Vagina (tissue), 2 donors: ENCODE data around the gene SLC6A6. TPM values are rescaled to one million over a fixed set of nuclear protein-coding genes. Genes with fewer than 3 reads are reported as not detected.

Experiments used
- DNase-seq, 2 donors: peaks; one replicate each; pipeline ENCODE4 v3.0.0-alpha.2; 2017; ENCODE audit errors: extremely low spot score in 2 of 2
- H3K27ac ChIP-seq: fragments of 200-600 bp; sonication (generic); one replicate; pipeline ENCODE4 v1.5.1; 2019
- H3K27me3 ChIP-seq: fragments of 200-600 bp; sonication (generic); one replicate; pipeline ENCODE4 v1.5.1; 2019
- H3K36me3 ChIP-seq, 2 donors: fragments of 200-600 bp; sonication (generic); one replicate each; pipeline ENCODE4 v1.5.1; 2017 to 2019
- H3K4me1 ChIP-seq: fragments of 200-600 bp; sonication (generic); one replicate; pipeline ENCODE4 v1.5.1; 2019
- H3K4me3 ChIP-seq, 2 donors: fragments of 200-600 bp; sonication (generic); 1 replicate in 1 of 2; 2 replicates in 1 of 2; pipeline ENCODE4 v1.5.1; 2016 to 2019
- H3K9me3 ChIP-seq: fragments of 200-600 bp; sonication (generic); one replicate; pipeline ENCODE4 v1.5.1; 2019
- CTCF ChIP-seq, 3 experiments: fragments of 450-650 bp in 2 of 3; fragments of 200-600 bp in 1 of 3; sonication (generic) in 1 of 3; IDR thresholded peaks; one replicate each; pipeline ENCODE4 v1.5.1; 2017 to 2019; ENCODE audit warnings: antibody characterized with exemption in 3 of 3, mild to moderate bottlenecking in 2 of 3, moderate library complexity in 2 of 3
- POLR2A ChIP-seq, 2 donors: fragments of 450-650 bp; IDR thresholded peaks; one replicate each; pipeline ENCODE4 v1.6.1; 2017; ENCODE audit warnings: antibody characterized with exemption in 2 of 2, mild to moderate bottlenecking in 2 of 2, moderate library complexity in 2 of 2
- POLR2AphosphoS5 ChIP-seq, 2 donors: sonication (generic); formaldehyde crosslinking; IDR thresholded peaks; one replicate each; pipeline ENCODE4 v1.9.0; 2017; ENCODE audit warnings: antibody characterized with exemption in 2 of 2, mild to moderate bottlenecking in 2 of 2, low read depth in 1 of 2; ENCODE audit not compliant: insufficient read depth in 1 of 2
- intact Hi-C: fragments of 100-400 bp; cut with DNase I; formaldehyde crosslinking; loops from one replicate; pipeline ENCODE4 v1.15.1; 2023
- total RNA-seq: library from RNA; depleted of rRNA; stranded (reverse); fragments of >200 nt; gene quantifications from one replicate; pipeline ENCODE4 v1.2.3, GENCODE V29; 2016

SLC6A6 gene
- total RNA-seq, 1 donor from 2014 or later, result 30.7 TPM

- no peaks in the 10 kb centered on the region for H3K27me3 ChIP-seq
- DNase-seq, result no peak
- no peak for TF ChIP-seq CTCF (IDR thresholded peaks at IDR 0.05)
- TF ChIP-seq POLR2AphosphoS5 (IDR thresholded peaks at IDR 0.05; ENCODE audit: insufficient read depth in 1 of 2, low read depth in 1 of 2), result no peak
- TF ChIP-seq POLR2A (IDR thresholded peaks at IDR 0.05), result no peak
- H3K4me3 ChIP-seq, result no peak overlapping the region
- intact Hi-C loops, result no loop called here
- no peaks in the 10 kb centered on the region for H3K36me3 ChIP-seq
- H3K4me1 ChIP-seq, result peaks cover 8% of the 10 kb centered on the region
- peaks cover 6% of the 10 kb centered on the region for H3K9me3 ChIP-seq
- no peak overlapping the region for H3K27ac ChIP-seq
Observed at GRCh38 chr3:14505803-14506500, 103.5 kb downstream of the SLC6A6 start.

- TF ChIP-seq POLR2A (IDR thresholded peaks at IDR 0.05) (no peak), CTCF (IDR thresholded peaks at IDR 0.05) (no peak), POLR2AphosphoS5 (IDR thresholded peaks at IDR 0.05; ENCODE audit: insufficient read depth in 1 of 2, low read depth in 1 of 2) (no peak)
- peaks cover 6% of the 10 kb centered on the region for H3K9me3 ChIP-seq
- no peaks in the 10 kb centered on the region for H3K27me3 ChIP-seq
- intact Hi-C loops, result no loop called here
- H3K4me3 ChIP-seq, result no peak overlapping the region
- no peak for DNase-seq
- H3K4me1 ChIP-seq, result peaks cover 8% of the 10 kb centered on the region
- no peak overlapping the region for H3K27ac ChIP-seq
- no peaks in the 10 kb centered on the region for H3K36me3 ChIP-seq
Observed at GRCh38 chr3:14506626-14507304, 104.4 kb downstream of the SLC6A6 start.

GRCh38 chr3:14507305-14507741 is 104.9 kb downstream of the SLC6A6 start:
- Histone ChIP-seq H3K4me3 (no peak overlapping the region), H3K36me3 (no peaks in the 10 kb centered on the region), H3K27me3 (no peaks in the 10 kb centered on the region), H3K4me1 (peaks cover 8% of the 10 kb centered on the region), H3K9me3 (peaks cover 6% of the 10 kb centered on the region), H3K27ac (no peak overlapping the region)
- intact Hi-C loops, result no loop called here
- DNase-seq, result no peak
- TF ChIP-seq POLR2AphosphoS5 (IDR thresholded peaks at IDR 0.05; ENCODE audit: insufficient read depth in 1 of 2, low read depth in 1 of 2) (no peak), POLR2A (IDR thresholded peaks at IDR 0.05) (no peak), CTCF (IDR thresholded peaks at IDR 0.05) (no peak)

- H3K4me3 ChIP-seq, result no peak overlapping the region
- TF ChIP-seq CTCF (IDR thresholded peaks at IDR 0.05) (no peak), POLR2A (IDR thresholded peaks at IDR 0.05) (no peak), POLR2AphosphoS5 (IDR thresholded peaks at IDR 0.05; ENCODE audit: insufficient read depth in 1 of 2, low read depth in 1 of 2) (no peak)
- H3K4me1 ChIP-seq, result peaks cover 8% of the 10 kb centered on the region
- no peaks in the 10 kb centered on the region for H3K36me3 ChIP-seq
- H3K27me3 ChIP-seq, result no peaks in the 10 kb centered on the region
- no peak overlapping the region for H3K27ac ChIP-seq
- intact Hi-C loops, result loop anchor here (2.0 kb wide), 1 partner anchor 41 kb away; no protein-coding TSS in a partner anchor
- DNase-seq, result no peak
- peaks cover 2% of the 10 kb centered on the region for H3K9me3 ChIP-seq
Observed at GRCh38 chr3:14507757-14508504, 105.5 kb downstream of the SLC6A6 start.
